ENCODE data around the gene SCAP. TPM values are rescaled to one million over a fixed set of nuclear protein-coding genes. Genes with fewer than 3 reads are reported as not detected.
A peak's percentile ranks its signal among the peaks of the same experiment; 100 is the strongest.
"Not testable (repeated sequence)": the region's sequence is repeated elsewhere in the genome, so short reads cannot be mapped to it uniquely, and the experiment has no call there.

Gene SCAP
- total RNA-seq, result 37.9 and 91.4 TPM in 2 replicates

- DNase-seq (ENCODE audit: low read depth), result peak; percentile 44
Observed at GRCh38 chr3:47475570-47476329, at the start of gene SCAP. TSS of gene SCAP (minus strand) at chr3:47475941. CDS start at chr3:47442993, 32,948 bp downstream.

GRCh38 chr3:47523310-47524073, 47.8 kb upstream of the SCAP start:
- no peak for DNase-seq (ENCODE audit: low read depth)

GRCh38 chr3:47522082-47522987, 46.6 kb upstream of the SCAP start:
- DNase-seq (ENCODE audit: low read depth), result peak; percentile 86

- DNase-seq (ENCODE audit: low read depth), result no peak
Observed at GRCh38 chr3:47520756-47521155, 45.0 kb upstream of the SCAP start.

- no peak for DNase-seq (ENCODE audit: low read depth)
Observed at GRCh38 chr3:47517937-47518336, 42.2 kb upstream of the SCAP start.

GRCh38 chr3:47515864-47516319, 40.2 kb upstream of the SCAP start:
- no peak for DNase-seq (ENCODE audit: low read depth)

- DNase-seq (ENCODE audit: low read depth), result no peak
Observed at GRCh38 chr3:47515100-47515499, 39.4 kb upstream of the SCAP start.

GRCh38 chr3:47513125-47513929, 37.6 kb upstream of the SCAP start, which contains the start of gene ELP6:
TSS of gene ELP6 (minus strand) at chr3:47513712. CDS start at chr3:47513590, 122 bp downstream.
- DNase-seq (ENCODE audit: low read depth), result peak; percentile 89

GRCh38 chr3:47512416-47513124, 36.8 kb upstream of the SCAP start:
- DNase-seq (ENCODE audit: low read depth), result peak; percentile 10

GRCh38 chr3:47505267-47505666, 29.5 kb upstream of the SCAP start:
- DNase-seq (ENCODE audit: low read depth), result not testable (repeated sequence)

- DNase-seq (ENCODE audit: low read depth), result no peak
Observed at GRCh38 chr3:47504113-47504512, 28.4 kb upstream of the SCAP start.

- DNase-seq (ENCODE audit: low read depth), result no peak
Observed at GRCh38 chr3:47503033-47503432, 27.3 kb upstream of the SCAP start.

- no peak for DNase-seq (ENCODE audit: low read depth)
Observed at GRCh38 chr3:47496892-47497291, 21.2 kb upstream of the SCAP start.

GRCh38 chr3:47495886-47496285, 20.1 kb upstream of the SCAP start:
- DNase-seq (ENCODE audit: low read depth), result no peak

GRCh38 chr3:47495111-47495510, 19.4 kb upstream of the SCAP start:
- DNase-seq (ENCODE audit: low read depth), result no peak

GRCh38 chr3:47491777-47492176, 16.0 kb upstream of the SCAP start:
- no peak for DNase-seq (ENCODE audit: low read depth)

- DNase-seq (ENCODE audit: low read depth), result no peak
Observed at GRCh38 chr3:47491186-47491585, 15.4 kb upstream of the SCAP start.

- no peak for DNase-seq (ENCODE audit: low read depth)
Observed at GRCh38 chr3:47487265-47487664, 11.5 kb upstream of the SCAP start.

- no peak for DNase-seq (ENCODE audit: low read depth)
Observed at GRCh38 chr3:47485812-47486211, 10.1 kb upstream of the SCAP start.

GRCh38 chr3:47482366-47482765, 6.6 kb upstream of the SCAP start:
- no peak for DNase-seq (ENCODE audit: low read depth)

All from renal cortical epithelial cell (primary cell).